Thyroid gland (tissue), 4 donors: Measurements from ENCODE around the gene TRAF3IP1.

Experiments used
- POLR2A ChIP-seq, 2 donors: fragments of 450-650 bp; IDR thresholded peaks; one replicate each; pipeline ENCODE4 v1.6.1; 2017; ENCODE audit warnings: antibody characterized with exemption in 2 of 2, mild to moderate bottlenecking in 2 of 2, moderate library complexity in 1 of 2
- TF ChIP-seq, protein P1 (sequence below), 6 experiments: fragments of 200-600 bp in 3 of 6; fragments of 450-650 bp in 3 of 6; sonication (generic) in 3 of 6; IDR thresholded peaks; one replicate each; pipeline ENCODE4 v1.5.1; 2016 to 2019; ENCODE audit warnings: antibody characterized with exemption in 6 of 6, mild to moderate bottlenecking in 2 of 6, inconsistent platforms in 1 of 6, moderate library complexity in 1 of 6

DNA sequence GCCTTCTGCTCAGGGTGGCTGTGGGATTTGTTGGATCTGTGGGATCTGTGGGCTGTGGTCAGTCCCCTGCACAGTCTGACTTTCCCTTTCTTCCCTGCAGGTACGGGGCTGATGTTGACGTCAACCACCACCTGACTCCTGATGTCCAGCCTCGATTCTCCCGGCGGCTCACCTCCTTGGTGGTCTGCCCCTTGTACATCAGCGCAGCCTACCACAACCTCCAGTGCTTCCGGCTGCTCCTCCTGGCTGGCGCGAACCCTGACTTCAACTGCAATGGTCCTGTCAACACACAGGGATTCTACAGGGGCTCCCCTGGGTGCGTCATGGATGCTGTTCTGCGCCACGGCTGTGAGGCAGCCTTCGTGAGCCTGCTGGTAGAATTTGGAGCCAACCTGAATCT is 123.9 kb downstream of the TRAF3IP1 start:
- TF ChIP-seq, protein P1, sequence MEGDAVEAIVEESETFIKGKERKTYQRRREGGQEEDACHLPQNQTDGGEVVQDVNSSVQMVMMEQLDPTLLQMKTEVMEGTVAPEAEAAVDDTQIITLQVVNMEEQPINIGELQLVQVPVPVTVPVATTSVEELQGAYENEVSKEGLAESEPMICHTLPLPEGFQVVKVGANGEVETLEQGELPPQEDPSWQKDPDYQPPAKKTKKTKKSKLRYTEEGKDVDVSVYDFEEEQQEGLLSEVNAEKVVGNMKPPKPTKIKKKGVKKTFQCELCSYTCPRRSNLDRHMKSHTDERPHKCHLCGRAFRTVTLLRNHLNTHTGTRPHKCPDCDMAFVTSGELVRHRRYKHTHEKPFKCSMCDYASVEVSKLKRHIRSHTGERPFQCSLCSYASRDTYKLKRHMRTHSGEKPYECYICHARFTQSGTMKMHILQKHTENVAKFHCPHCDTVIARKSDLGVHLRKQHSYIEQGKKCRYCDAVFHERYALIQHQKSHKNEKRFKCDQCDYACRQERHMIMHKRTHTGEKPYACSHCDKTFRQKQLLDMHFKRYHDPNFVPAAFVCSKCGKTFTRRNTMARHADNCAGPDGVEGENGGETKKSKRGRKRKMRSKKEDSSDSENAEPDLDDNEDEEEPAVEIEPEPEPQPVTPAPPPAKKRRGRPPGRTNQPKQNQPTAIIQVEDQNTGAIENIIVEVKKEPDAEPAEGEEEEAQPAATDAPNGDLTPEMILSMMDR (IDR thresholded peaks at IDR 0.05): no peak
- TF ChIP-seq POLR2A (IDR thresholded peaks at IDR 0.05): no peak
